Stimulated activated CD8-positive, alpha-beta memory T cell treated with anti-CD3 and anti-CD28 coated beads, Interleukin-7, amount 100 ng/mL, for 1 hour (primary cell): ENCODE measurements around the gene ATP9B.

Experiments used
- DNase-seq, 2 donors: peaks; one replicate each; pipeline ENCODE4 v3.0.0-alpha.2; 2020; ENCODE audit warnings: low read depth in 2 of 2

ATP9B gene, protein sequence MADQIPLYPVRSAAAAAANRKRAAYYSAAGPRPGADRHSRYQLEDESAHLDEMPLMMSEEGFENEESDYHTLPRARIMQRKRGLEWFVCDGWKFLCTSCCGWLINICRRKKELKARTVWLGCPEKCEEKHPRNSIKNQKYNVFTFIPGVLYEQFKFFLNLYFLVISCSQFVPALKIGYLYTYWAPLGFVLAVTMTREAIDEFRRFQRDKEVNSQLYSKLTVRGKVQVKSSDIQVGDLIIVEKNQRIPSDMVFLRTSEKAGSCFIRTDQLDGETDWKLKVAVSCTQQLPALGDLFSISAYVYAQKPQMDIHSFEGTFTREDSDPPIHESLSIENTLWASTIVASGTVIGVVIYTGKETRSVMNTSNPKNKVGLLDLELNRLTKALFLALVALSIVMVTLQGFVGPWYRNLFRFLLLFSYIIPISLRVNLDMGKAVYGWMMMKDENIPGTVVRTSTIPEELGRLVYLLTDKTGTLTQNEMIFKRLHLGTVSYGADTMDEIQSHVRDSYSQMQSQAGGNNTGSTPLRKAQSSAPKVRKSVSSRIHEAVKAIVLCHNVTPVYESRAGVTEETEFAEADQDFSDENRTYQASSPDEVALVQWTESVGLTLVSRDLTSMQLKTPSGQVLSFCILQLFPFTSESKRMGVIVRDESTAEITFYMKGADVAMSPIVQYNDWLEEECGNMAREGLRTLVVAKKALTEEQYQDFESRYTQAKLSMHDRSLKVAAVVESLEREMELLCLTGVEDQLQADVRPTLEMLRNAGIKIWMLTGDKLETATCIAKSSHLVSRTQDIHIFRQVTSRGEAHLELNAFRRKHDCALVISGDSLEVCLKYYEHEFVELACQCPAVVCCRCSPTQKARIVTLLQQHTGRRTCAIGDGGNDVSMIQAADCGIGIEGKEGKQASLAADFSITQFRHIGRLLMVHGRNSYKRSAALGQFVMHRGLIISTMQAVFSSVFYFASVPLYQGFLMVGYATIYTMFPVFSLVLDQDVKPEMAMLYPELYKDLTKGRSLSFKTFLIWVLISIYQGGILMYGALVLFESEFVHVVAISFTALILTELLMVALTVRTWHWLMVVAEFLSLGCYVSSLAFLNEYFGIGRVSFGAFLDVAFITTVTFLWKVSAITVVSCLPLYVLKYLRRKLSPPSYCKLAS

DNA sequence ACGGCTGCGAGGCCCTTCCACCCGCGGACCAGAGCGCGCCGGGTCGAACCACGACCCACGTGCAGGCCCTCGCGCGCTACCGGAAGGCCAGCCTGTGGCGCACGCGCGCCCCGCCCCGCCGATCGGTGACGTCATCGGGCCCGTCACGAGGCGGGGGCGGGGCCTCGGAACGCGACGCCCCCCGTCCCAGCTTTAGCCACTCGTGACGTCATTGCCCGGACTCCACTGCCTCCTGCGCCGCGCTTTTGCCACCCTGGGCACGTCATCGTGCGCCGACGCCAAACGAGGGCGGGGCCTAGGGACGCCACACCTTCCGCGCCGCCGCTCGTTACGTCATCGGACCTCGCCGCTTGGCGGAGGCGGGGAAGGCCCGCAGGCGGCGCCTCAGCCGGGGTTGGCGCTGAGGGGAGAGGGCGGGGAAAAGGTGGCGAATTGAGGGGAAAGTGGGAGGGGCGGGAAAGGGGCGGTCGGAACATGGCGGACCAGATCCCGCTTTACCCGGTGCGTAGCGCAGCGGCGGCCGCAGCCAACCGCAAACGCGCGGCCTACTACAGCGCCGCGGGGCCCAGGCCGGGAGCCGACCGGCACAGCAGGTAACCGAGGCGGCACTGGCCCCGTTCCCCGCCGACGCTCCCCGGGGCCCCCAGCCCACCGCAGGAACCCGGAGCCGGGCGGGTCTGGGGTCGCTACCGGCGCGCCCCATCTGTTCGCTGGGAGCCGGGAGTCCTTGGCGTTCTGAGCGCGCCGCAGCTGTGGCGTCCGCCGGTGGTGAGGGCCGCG is at the start of gene ATP9B:
Gene ATP9B (plus strand): TSS at position 458 of the 780 bp plus-strand sequence. CDS start 17 bp downstream, at position 475.
- peak; percentile 97 to 98 for DNase-seq

DNA sequence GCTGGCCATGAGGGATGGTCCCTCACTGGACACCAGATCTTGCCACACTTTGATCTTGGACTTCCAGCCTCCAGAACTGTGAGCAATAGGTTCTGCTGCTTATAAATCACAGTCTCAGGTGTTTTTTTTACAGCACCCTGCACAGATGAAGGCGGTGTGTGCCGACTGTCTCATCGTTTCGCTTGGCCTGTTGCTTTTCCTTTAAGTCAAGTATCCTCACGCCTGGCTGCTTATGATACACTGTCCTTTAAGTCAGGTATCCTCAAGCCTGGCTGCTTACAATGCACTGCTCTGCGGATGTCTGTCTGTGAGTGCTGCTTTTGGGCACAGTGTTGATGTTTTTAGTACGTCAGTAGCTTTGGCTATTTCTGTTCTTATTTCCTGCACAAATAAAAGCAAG is 49.3 kb upstream of the ATP9B start:
- no peak for DNase-seq

DNA sequence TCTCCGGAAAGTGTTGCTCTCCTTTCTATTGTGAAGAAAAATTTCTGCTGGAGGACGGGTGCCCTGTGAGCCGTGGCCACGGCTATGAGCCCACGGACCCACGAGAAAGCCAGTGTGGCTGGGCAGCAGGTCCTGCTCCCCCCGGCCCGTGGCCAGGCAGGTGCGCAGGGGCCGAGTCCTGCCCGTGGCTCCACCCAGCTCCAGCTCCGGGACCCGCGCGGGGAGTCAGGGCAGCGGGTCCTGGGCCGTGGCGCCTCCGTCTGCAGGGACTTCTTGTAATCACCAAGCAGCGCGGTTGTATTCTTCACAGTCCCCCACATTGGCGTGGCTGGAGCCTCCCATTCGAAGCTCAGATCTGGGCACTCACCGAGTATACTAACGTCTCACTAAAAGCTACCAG is 46.6 kb upstream of the ATP9B start:
- no peak for DNase-seq

DNA sequence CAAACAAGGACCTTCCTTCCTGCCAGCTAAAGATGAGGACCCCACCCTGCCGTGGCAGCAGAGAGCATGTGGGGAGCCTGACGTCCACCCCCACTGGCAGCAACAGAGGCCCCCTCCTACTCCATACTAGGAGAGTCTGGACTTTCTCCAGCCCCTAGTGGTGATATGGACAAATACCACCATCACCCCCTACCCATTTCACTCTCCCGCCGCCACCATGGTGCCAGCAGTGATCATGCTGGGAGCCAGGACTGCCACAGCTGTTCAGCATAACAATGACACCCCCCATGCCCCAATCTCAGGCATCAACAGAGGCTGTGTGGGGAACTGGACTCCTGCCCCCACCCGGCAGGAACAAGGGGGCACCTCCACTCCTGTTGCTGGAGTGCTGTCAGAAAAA is 42.7 kb upstream of the ATP9B start:
- DNase-seq, result no peak

DNA sequence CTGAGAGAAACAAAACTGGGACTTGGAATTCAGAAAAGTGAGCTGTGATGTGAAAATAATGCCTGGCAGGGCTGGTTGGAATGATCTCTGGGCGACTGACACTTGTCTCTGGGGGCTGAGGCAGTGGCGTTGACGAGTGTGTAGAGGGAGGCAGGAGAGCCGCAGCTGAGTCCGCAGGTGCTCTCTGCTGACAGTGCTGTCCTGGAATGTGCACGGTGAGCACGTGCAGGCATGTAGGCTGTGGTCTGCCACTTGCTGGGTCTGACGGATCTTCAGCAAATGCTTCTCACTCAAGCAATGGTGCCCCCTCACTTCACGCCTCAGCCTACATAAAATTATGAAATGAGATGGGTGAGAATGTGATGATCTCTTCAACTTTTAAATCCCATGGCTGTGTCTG is 38.5 kb upstream of the ATP9B start:
- DNase-seq, result no peak

DNA sequence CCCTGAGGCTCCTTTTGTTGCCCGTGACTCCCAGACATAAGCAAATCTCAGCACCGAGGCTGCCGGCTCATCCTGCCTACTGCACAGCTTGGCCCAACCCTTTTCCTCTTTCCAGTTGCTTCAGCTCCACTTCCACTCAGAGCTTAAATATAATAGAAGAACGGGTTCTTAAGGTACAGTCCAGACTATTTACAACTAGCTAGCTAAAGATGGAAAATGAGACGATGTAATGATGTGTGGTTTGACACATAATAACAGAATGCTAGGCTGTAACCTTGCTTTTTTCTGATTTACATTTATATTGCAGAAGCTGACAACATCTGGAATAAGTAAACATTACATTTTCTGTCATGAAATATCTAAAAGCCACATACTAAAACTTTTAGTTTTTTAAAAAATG is 26.9 kb upstream of the ATP9B start:
- DNase-seq, result no peak

DNA sequence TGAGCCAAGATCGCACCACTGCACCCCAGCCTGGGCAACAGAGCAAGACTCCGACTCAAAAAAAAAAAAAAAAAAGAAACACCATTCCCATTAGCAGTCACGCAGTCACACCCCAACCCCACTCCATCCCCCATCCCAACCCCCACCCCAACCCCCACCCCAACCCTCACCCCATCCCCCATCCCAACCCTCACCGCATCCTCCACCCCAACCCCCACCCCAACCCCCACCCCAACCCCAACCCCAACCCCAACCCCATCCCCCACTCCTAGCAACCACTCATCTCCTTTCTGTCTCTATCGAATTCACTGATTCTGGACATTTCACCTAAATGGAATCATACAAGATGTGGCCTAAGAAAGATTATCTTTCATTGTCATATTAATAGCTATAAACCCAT is 25.9 kb upstream of the ATP9B start:
- no peak for DNase-seq

DNA sequence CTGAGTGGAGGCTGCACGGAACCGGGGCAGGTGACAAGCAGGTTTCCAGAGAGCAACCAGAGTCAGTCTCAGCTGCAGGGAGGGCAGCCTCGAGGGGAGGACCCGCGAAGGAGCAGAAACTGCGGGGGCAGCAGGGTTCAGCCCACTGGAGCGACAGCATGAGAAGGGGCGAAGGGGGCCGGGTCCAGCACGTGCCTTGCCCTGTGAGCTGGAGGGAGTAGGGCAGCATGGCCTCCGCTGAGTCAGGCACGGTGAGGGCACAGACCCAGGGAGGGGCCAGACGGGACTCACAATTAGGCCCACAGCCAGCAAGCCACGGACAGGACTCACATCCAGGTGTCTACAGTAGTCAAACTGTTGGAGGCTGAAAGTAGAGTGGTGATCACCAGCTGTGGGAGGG is 22.7 kb upstream of the ATP9B start:
- DNase-seq, result no peak

DNA sequence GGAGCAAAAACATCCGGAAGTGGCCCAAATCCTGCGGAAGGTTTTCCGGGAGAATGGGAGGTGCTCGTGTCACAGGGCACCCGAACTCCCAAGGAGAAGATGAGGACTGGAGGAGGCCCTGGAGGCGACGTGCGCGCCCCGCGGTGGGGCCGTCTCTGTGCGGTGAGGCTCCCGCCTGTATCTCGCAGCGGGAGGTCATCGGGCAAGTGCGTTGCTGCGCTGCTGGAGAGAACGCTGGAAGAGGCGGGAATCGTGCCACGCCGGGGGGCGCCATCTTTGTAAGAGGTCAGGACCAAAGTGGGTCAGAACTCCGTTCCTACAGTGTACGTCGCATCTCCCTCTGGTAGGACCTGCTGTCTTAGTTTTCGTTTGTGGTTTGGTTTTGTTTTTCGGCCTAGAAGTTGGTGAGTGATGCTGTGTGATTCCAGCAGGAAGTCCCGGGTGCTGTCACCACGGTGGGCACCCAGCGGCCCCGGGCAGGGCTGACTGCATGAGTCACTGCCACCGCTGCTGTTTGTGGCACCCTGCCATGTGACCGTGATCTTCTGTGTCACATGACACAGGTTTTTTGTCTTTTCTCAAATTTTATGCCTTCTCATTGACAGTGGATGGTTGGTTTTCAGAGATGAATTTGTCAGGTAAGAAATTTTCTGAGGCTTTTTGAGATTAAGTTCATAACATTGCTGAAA is 21.5 kb upstream of the ATP9B start:
- no peak for DNase-seq

DNA sequence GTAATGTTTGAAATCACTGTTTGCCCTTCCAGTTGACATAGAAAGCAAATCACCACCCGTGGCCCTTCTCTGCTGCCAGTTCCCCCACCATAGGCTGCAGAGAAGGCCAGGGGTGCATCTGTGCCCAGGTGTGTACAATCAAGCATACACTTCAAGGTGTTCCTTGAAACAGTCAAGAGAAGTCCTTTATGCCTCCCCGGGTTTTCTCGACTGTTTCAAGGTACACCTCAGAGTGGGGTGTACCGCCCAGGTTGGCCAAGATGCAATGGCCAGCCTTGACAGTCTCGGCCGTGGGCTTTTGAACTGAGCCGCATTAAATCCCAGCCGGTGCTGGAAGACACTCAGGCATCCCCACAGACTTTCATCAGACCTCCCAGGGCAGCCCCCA is 21.0 kb upstream of the ATP9B start:
- no peak for DNase-seq

DNA sequence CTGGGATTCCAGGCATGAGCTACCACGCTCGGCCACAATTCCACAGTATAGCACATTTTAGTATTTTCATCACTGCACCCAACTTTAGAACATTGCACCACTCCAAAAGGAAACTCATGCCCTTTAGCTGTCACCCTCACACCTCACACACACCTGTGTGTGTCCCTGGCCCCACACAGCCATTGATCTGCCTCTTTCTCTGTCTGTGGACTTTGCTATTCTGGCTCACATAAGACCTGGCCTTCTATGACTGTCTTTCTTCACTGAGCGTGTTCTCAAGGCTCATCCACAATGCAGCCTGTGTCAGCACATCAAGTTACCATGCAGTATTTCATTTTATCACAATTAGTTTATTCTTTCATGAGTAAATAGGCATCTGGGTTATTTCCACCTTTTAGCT is 19.7 kb upstream of the ATP9B start:
- DNase-seq, result no peak

DNA sequence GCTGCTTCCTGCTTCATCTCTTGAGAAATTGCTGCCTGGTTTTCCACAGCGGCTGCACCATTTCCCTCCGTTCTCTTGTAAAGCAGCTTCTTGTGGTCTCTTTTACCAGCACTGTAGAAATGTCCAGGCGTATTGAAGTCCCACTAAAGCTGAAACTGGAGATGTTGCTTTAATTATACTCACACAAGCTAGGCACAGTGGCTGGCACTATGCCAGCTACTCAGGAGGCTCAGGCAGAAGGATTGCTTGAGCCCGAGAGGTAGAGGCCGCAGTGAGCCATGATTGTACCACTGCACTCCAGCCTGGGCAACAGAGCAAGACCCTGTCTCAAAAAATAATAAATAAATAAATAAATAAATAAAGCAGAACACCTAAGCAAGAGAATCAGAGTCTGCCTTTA is 19.2 kb upstream of the ATP9B start:
- no peak for DNase-seq

DNA sequence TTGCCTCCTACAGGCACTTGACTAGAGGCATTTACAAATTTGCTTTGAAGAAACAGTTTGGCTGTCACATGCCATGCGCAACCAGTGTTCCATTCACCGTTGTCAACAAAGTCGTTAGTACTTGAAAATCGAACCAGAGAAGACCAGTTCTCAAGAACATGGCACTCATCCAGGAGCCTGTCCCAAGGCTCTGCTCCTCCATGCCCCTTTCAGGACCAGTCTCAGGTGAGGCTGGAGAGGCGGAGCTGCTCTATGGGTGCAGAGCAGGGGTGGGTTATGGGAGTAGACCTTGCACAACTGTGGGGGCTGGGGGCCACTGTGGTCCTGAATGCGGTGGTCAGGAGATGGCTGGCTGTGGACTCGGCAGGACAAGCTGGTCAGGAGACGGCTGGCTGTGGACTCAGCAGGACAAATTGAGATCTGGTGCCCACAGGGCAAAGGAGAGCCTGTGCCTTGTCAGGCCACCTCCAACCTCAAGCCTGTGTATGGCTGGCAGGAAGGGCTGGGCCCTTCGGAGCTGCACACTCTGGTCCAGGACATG is 12.3 kb upstream of the ATP9B start:
- no peak for DNase-seq

DNA sequence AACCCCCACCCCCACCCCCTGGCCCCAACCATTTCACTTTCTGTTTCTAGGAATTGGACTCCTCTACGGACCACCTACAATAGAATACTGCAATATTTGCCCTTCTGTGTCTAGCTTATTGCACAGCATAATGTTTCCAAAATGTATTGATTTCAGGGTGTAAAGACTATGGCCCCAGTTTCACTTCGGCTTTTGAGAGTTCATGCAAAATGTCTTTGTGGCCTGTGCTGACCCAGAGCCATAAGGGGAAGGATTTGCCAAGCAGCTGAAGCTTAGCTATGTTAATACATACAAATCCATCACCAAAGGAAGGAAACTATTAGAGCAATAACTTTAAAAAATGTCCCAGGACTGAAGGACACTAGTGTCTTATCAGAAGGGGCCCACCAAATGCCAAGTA is 11.2 kb upstream of the ATP9B start:
- no peak for DNase-seq

DNA sequence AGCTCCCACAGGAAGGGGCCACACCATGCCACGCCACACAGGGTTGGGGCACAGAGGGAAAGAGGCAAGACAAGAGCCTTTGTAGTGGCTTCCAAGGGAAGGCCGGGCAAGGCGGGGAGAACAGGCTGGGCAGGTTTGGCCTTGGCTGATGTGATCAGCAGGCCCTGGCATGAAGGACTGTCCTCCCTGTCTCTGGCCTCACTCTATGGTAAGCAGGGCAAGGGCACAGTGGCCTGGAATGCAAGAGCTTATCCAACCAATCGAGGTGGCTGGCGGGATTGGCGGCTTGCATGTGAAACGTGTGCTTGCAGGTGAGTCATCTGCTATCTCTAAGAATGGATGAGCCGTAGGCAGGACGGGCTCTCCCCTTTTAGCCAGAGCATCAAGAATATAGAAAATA is 6.4 kb upstream of the ATP9B start:
- no peak for DNase-seq

DNA sequence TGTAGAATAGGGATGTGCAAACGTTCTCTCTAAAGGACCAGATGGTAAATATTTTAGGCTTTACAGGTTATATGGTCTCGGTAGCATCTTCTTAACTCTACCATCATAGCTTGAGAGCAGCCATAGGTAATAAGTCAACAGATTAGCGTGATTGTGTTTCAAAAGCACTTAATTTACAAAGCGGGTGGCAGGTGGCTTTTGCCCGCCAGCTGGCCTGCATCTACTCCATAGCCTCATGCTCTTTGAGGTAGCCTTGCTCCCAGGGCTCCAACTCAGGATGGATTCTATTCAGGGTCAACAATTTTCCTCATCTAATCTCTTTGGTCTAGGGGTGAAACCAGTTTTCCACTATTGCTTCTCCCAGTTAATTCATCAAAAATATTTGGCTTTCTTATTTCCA is 5.0 kb upstream of the ATP9B start:
- DNase-seq, result no peak

DNA sequence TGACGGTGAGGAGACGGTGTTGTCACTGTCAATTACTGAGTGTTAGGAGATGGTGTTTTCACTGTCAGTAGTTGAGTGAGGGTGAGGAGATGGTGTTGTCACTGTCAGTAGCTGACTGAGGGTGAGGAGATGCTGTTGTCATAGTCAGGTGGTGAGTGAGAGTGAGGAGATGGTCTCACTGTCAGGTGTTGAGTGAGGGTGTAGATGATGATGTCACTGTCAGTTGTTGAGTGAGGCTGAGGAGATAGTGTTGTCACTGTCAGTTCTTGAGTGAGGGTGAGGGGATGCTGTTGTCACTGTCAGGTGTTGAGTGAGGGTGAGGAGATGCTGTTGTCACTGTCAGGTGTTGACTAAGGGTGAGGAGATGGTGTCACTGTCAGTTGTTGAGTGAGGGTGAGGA is 3.4 kb upstream of the ATP9B start:
- DNase-seq, result no peak

DNA sequence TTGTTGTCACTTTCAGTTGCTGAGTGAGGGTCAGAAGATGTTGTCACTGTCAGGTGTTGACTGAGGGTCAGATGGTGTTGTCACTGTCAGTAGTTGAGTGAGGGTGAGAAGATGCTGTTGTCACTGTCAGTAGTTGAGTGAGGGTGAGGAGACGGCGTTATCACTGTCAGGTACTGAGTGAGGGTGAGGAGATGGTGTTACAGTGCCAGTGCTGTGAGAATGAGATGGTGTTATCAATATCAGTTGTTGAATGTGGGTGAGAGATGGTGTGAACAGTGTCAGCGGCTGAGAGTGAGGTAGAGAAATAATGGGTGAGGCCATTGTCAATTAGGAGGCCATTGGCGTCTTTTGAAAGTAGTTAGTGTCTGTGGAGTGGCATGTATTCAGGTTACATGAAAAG is 1.6 kb upstream of the ATP9B start:
- DNase-seq, result no peak

DNA sequence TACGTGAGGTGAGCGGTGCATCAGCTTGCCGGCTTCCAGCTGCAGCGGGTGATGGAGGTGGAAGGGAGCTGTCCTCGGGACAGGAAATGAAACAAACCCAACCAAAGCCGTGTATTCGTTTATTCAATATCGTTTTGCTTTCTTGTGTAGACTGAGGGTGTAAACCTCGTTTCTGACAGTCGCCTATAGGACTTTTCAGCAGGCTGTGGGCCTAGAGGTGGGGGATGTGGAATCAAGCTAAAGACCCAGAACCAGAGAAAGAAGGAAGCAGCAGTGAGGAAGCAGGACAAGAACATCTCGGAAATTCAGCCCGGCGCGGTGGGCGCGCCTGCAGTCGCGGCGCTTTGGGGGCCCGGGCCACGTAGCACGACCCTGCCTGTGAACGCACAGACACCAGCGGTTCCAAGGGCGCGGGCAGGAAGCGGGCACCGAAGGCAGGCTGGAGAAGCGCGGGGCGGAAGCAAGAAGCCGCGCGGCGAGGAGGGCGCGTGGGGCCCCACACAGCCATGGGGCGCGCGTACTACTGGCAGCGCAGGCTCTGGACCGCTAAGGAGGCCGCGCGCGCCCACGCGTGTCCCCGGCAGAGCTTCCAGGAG is 755 bp upstream of the ATP9B start:
- DNase-seq, result no peak

DNA sequence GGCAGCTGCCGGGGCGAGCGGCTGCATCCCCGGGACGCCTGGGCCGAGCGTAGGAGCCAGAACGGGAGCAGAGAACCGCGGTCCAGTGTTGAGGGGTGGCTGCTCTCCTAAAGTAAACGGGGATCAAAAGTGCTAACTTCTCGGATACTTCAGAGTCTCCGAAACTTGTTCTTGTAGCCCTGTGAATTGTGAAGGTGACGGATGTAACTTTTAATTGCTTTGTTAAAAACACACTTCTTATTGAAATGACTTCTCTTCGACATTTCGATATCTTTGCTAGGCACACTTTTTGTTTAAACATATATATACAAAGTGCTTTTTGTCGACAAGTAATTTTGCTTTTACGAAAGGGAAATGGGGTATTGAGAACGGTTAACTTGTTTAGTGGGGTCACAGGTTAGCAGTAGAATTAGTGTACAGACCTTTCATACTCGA is 540 bp downstream of the ATP9B start:
- no peak for DNase-seq
